ENCODE results near the gene FBXW7. TPM values are rescaled to one million over a fixed set of nuclear protein-coding genes. Genes with fewer than 3 reads are reported as not detected.

Gene FBXW7
- total and polyA plus RNA-seq, 4 donors: 7.6 to 82.1 (median 20.6) TPM

- Histone ChIP-seq H3K36me3 (ENCODE audit: control insufficient read depth in 4 of 4, insufficient read depth in 4 of 4, low read length in 4 of 4) (peaks cover 0 to 2% (median 0%) of the 10 kb centered on the region in 4 donors), H3K27me3 (ENCODE audit: control insufficient read depth in 3 of 3, insufficient read depth in 3 of 3, low read length in 2 of 3) (no peaks in the 10 kb centered on the region), H3K9ac (ENCODE audit: insufficient read depth in 1 of 2, low read length in 2 of 2) (no peak overlapping the region), H3K4me3 (no peak overlapping the region), H3K27ac (ENCODE audit: low read depth in 1 of 2, low read length in 1 of 2) (no peak overlapping the region), H3K9me3 (ENCODE audit: control insufficient read depth in 4 of 4, insufficient read depth in 3 of 4, low read length in 3 of 4) (no peaks in the 10 kb centered on the region), H3K4me1 (ENCODE audit: control insufficient read depth in 5 of 5, insufficient read depth in 5 of 5, low read length in 5 of 5) (no peaks in the 10 kb centered on the region)
- DNase-seq (no peak), ATAC-seq (ENCODE audit: insufficient read depth, low FRiP score) (no peak)
- 96% methylated on average over 2 of the region's 2 CpGs for WGBS, 2 donors
- no peak for TF ChIP-seq CTCF (IDR thresholded peaks at IDR 0.05; ENCODE audit: control extremely low read depth, extremely low read depth)
These were observed 146.5 kb downstream of the FBXW7 start for GRCh38 chr4:152389359-152389758.

GRCh38 chr4:152385551-152385950, 150.3 kb downstream of the FBXW7 start:
- Histone ChIP-seq H3K9ac (ENCODE audit: insufficient read depth in 1 of 2, low read length in 2 of 2) (no peak overlapping the region), H3K4me3 (no peak overlapping the region), H3K27me3 (ENCODE audit: control insufficient read depth in 3 of 3, insufficient read depth in 3 of 3, low read length in 2 of 3) (no peaks in the 10 kb centered on the region), H3K4me1 (ENCODE audit: control insufficient read depth in 5 of 5, insufficient read depth in 5 of 5, low read length in 5 of 5) (peaks cover 0 to 9% (median 0%) of the 10 kb centered on the region in 5 donors), H3K9me3 (ENCODE audit: control insufficient read depth in 4 of 4, insufficient read depth in 3 of 4, low read length in 3 of 4) (no peaks in the 10 kb centered on the region), H3K36me3 (ENCODE audit: control insufficient read depth in 4 of 4, insufficient read depth in 4 of 4, low read length in 4 of 4) (no peaks in the 10 kb centered on the region), H3K27ac (ENCODE audit: low read depth in 1 of 2, low read length in 1 of 2) (no peak overlapping the region)
- WGBS, 2 donors: 11 to 25% methylated on average over 1 of the region's 1 CpG
- TF ChIP-seq CTCF (IDR thresholded peaks at IDR 0.05; ENCODE audit: control extremely low read depth, extremely low read depth): peak; percentile 25
- ATAC-seq (ENCODE audit: insufficient read depth, low FRiP score): no peak
- peak in 1 of 3 donors; percentile 34 for DNase-seq

DNA sequence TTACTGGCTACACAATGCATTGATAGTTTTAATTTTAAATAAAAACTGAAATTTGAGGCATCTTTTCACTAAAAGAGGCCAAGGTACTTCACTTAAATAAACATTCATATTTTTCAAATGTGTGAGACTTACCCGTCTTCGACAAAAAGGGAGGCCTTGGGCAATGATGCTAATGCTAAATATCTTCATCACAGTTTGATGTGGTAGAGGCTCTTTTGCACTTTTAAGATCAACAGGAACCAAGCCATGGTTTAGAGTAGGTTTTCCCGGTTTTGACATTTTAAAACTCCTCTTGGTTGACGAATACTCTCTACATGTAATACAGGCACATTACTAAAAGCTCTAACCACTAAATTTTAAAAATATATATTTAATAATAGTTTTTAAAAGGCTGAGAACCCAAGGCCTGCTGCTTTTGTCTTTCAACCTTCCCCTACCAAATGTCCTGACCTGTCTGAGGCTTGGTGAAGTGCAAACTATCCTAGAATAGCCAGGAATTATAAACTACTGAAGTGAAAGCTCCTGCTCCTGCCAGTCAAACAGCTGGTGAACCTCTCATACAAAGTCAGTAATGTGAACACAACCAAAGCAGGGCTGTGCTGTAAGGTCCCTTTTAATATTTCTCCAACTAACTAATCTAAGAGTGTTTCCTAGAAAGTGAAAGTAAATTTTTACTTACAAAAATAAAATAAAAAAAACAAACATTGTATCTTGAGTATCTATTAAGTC, 153.7 kb downstream of the FBXW7 start:
- peak; percentile 27 to 77 (median 70) for DNase-seq
- ATAC-seq (ENCODE audit: insufficient read depth, low FRiP score): no peak
- Histone ChIP-seq H3K9me3 (ENCODE audit: control insufficient read depth in 4 of 4, insufficient read depth in 3 of 4, low read length in 3 of 4) (no peaks in the 10 kb centered on the region), H3K4me3 (no peak overlapping the region), H3K27me3 (ENCODE audit: control insufficient read depth in 3 of 3, insufficient read depth in 3 of 3, low read length in 2 of 3) (no peaks in the 10 kb centered on the region), H3K4me1 (ENCODE audit: control insufficient read depth in 5 of 5, insufficient read depth in 5 of 5, low read length in 5 of 5) (peaks cover 0 to 9% (median 0%) of the 10 kb centered on the region in 5 donors), H3K27ac (ENCODE audit: low read depth in 1 of 2, low read length in 1 of 2) (peak overlapping the region in 1 of 2 donors; percentile 90), H3K9ac (ENCODE audit: insufficient read depth in 1 of 2, low read length in 2 of 2) (peak overlapping the region in 1 of 2 donors; percentile 67), H3K36me3 (ENCODE audit: control insufficient read depth in 4 of 4, insufficient read depth in 4 of 4, low read length in 4 of 4) (no peaks in the 10 kb centered on the region)
- WGBS, 2 donors: 61 to 83% methylated on average over 4 of the region's 4 CpGs
- no peak for TF ChIP-seq CTCF (IDR thresholded peaks at IDR 0.05; ENCODE audit: control extremely low read depth, extremely low read depth)

Measured in lung (tissue), 12 donors.